Stomach (tissue), 4 donors: ENCODE data around the gene TSPAN11.

Experiments used
- EP300 ChIP-seq: sonication (generic); formaldehyde crosslinking; IDR thresholded peaks from one replicate; pipeline ENCODE4 v1.6.1; 2017; ENCODE audit warnings: antibody characterized with exemption
- TF ChIP-seq, protein P1 (sequence below), 7 experiments: fragments of 450-650 bp in 4 of 7; fragments of 200-600 bp in 3 of 7; sonication (generic) in 3 of 7; IDR thresholded peaks; one replicate each; pipeline ENCODE4 v1.5.1; 2016 to 2019; ENCODE audit warnings: antibody characterized with exemption in 7 of 7, control low read depth in 2 of 7, mild to moderate bottlenecking in 1 of 7

DNA sequence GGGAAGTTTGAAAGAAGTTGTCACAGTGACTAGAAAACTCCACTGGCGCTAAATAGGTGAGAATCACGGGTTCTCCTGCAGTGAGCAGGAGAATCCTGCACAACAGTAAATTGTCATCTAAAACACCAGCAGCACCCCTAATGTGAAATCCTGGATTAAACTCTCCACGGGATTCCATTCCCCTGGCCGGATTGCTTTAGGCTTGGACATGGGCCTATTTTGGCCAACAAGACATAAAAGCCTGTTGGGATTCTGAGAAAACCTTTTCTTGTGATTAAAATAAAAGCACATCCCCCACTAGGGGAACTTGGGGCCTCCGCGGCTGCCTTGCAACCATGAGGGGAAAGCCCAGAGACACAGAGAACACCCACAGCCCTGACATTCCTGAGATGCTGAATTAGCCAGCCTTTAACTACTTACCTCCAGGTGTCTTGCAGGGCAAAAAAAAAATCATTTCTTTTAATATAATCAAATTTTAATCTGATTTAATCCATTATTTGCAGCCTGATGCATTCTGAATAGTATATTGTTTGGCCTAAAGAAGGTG, 21.0 kb upstream of the TSPAN11 start:
- TF ChIP-seq, protein P1, sequence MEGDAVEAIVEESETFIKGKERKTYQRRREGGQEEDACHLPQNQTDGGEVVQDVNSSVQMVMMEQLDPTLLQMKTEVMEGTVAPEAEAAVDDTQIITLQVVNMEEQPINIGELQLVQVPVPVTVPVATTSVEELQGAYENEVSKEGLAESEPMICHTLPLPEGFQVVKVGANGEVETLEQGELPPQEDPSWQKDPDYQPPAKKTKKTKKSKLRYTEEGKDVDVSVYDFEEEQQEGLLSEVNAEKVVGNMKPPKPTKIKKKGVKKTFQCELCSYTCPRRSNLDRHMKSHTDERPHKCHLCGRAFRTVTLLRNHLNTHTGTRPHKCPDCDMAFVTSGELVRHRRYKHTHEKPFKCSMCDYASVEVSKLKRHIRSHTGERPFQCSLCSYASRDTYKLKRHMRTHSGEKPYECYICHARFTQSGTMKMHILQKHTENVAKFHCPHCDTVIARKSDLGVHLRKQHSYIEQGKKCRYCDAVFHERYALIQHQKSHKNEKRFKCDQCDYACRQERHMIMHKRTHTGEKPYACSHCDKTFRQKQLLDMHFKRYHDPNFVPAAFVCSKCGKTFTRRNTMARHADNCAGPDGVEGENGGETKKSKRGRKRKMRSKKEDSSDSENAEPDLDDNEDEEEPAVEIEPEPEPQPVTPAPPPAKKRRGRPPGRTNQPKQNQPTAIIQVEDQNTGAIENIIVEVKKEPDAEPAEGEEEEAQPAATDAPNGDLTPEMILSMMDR (IDR thresholded peaks at IDR 0.05): no peak
- no peak for TF ChIP-seq EP300
